CMK (cell line): ENCODE data around the gene STIMATE.

Experiments
- DNase-seq: peaks from one replicate; pipeline ENCODE4 v3.0.0-alpha.2; 2010; ENCODE audit warnings: low read depth

STIMATE gene

GRCh38 chr3:52893723-52894122 is 3.6 kb downstream of the STIMATE start:
- DNase-seq: no peak

GRCh38 chr3:52892625-52893311 is 4.6 kb downstream of the STIMATE start:
- DNase-seq: no peak

DNA sequence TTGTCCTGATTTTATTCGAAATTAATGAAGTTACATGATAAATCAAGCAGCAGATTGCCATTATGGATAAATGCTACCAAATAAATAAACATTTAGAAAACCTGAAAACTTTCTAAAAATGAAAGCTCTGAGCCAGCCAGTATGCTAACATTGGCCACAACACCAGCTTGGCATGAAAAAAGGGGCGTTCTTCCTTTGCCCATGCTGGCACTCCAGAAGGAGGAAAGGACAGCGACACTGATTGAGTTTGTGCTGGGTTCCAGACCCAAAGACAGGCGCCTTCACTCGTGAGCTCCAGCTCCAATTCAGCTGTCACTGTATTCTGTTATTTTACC is 5.1 kb downstream of the STIMATE start:
- DNase-seq: no peak

DNA sequence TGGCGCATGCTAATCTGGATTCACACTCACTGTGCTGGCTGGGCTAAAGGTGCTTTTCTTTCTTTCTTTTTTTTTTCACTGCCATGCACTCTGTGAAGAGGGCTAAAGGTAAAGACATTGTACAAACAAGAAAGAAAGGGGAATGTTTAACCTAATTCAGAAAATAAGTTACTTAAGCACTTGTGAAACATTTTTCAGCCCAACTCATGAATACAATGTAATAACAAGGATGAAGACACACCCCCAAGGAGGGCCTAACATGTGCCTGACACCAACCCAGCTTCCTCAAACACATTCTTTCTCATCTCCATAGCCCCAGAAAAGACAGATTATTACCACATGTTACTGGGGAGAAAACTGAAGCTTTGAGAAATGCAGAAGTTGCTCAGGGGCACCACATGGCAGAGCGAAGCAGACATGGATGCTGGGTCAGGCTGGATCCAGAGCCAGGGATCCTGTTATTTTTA is 5.7 kb downstream of the STIMATE start:
- no peak for DNase-seq

DNA sequence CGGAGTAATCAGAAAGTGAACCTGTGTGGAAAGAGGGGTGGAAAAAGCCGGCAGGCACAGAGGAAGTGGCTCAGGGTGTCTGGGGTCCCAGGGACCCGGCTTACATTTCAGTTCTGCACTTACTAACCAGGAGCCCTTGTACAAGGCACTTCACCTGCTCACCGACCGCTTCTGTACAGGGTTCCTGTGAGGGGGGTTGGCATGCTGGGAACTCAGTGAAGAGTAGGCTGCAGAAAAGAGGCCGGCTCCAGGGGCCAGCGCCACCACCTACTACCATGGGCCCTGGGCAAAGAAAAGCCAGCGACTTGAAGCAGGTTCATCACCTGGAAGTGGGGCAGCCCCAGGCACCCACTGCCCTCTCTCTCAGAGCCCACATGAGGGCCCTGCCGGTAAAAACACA is 6.2 kb downstream of the STIMATE start:
- DNase-seq: no peak

- DNase-seq: no peak
Observed at GRCh38 chr3:52890735-52891134, 6.6 kb downstream of the STIMATE start.

DNA sequence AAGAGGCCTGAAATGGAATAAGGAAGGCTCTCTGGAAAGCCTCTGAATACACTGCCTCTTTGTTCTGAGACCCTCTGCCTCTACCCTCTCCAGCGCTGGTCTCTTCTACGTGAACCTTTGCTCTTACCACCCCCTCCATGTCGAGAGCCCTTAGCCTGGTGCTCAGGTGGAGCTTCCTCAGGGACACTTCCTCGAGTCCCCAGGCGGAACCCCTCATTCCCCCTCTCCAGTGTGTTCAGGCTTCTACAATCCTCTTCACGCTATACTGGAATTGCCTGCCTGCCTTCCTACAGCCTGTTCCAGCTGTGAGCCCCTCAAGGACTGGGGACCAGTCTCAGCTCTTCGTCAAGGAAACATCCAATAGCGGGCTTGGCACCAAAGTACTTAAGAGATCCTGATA is 7.4 kb downstream of the STIMATE start:
- no peak for DNase-seq

DNA sequence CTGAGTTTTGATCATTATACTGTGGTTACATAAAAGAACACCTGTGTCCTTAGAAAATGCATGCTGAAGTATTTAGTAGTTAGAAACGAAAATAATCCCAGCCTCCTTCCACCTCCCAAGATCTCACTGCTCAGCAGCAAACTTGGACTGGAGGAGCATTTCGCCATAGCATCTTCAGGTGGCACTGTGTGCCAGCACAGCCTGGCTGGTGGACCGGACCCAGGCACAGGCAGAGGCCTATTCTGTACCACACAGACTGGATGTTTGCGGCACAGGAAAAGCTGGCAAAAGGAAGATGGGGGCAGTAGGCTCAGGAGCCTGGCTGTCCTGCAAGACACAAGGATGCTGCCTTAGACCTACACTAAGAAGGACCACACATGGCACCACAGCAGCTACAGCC is 10.2 kb downstream of the STIMATE start:
- DNase-seq: no peak

DNA sequence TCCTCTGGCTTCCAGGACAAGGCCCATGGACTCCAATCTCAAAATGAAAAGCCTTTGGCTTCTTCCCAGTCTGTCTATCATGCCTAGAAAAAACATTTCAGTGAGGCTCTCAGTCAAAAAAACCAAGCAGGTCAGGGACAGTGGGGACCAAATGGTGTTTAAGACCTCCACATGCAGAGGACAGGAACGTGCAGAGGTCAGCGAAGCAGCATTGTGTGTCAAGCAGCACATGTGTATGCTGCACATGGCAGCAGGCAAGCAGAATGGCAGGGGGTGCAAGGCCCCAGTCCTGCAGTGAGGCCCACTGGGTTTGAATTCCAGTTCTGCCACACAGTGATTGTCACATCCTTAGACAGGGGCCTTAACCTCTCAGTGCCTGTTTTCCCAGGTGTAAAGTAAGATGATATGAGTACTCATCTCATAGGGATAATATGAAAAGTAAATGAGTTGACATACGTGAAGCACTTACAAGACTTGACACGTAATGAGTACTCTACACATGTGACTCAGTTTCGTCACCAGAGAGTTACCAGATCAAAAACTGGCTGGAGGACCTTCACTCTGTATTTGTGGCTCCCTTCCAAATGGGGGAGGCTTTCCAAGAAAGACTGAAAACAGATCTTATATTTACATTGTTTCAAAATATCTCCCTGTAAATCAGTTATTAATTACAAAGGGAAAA is 11.2 kb downstream of the STIMATE start:
- no peak for DNase-seq

- DNase-seq: no peak
Observed at GRCh38 chr3:52882377-52882776, 15.0 kb downstream of the STIMATE start.

- DNase-seq: no peak
Observed at GRCh38 chr3:52881871-52882270, 15.5 kb downstream of the STIMATE start.

DNA sequence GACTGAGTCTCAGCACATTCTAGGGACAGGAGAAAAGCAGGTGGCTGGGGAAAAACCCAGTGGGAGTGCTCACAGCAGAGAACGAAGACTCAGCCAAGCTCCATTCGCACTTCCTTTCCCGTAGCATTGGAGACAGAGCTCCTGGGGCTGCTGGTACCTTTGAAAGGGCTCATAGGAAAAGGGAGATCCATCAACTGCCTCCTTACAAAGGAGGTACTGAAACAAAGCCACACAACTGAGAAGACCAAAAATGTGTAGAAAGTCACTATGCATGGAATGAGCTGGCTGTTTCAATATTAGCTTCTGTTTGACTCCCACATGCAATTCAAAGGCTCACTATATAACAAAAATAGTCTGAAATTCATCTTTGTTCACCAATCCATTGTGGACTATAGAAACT is 16.9 kb downstream of the STIMATE start:
- no peak for DNase-seq

GRCh38 chr3:52880047-52880446 is 17.3 kb downstream of the STIMATE start:
- DNase-seq: no peak

- DNase-seq: no peak
Observed at GRCh38 chr3:52879581-52879980, 17.8 kb downstream of the STIMATE start.

- no peak for DNase-seq
Observed at GRCh38 chr3:52879090-52879489, 18.3 kb downstream of the STIMATE start.

DNA sequence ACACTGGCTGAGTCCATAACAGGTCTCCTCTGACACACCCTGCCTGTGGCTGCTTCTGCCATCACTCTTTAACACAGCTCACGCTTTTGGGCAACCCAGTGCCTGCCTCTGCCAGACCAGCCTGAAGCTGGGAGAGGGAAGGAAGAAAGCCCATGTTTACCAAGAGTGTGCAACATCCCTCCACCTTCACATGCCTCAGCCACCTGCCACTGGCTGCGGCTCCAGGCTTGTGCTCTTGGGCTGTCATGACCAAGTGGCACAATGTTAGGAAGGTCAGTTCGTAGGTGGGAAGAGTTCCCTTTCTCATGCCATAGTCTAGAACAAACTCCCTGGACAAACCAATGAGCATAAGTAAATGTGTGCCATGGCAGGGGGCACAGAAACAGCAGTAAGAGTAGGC is 20.3 kb downstream of the STIMATE start:
- DNase-seq: no peak

- no peak for DNase-seq
Observed at GRCh38 chr3:52874864-52875587, 22.3 kb downstream of the STIMATE start.

DNA sequence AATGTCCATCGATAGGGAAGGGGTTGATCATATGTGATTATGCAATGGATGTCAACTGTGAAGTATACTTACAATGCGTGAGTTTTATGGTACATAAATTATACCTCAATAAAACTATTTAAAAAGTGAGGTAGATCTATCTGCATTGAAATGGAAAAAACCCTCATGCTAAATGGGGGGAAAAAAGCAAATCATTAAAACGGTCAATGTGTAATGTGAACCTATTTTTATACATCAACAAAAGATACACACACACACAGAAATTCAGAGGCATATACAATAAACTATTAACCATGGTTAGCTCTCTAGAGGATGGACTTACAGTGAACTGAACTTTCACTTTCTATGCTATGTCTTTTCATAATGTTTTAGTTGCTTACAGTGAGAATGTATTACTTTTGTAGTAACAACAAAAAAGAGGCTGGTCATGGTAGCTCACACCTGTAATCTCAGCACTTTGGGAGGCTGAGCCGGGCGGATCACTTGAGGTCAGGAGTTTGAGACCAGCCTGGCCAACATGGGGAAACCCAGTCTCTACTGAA is 23.1 kb downstream of the STIMATE start:
- DNase-seq: no peak

DNA sequence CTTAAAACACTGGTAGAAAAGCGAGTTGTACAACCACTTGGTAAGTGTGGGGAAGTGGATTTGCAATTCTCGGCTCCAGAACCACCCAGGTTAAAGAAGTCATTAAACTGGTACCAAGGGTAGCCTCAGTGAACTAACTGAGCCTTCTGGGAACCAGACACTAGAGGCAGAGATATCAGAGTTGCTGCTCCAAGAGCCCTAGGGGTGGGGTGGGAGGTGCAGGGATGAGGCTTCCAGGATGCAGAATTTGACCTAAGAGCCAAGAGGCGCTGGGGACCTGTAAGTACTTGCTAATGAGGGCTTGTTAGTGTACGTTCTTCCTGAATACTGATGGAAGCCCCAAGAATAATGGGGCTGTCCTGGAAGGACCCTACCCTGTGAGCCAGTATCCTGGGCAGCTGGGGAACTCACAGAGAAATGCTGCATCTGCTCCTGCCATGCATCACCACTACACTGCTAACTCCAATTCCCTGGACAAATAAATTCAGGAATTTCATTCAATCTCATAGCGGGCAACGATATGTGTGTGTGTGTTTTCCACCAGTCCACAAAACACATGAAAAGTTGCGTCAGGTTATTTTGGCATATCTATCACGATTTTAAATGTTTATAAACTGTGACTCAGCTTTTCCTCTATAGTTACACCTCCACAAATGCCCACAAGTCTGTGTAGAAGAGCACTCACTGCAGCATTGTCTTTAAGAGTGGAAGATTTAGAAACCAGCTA is 23.8 kb downstream of the STIMATE start:
- DNase-seq: no peak

- no peak for DNase-seq
Observed at GRCh38 chr3:52872245-52872644, 25.1 kb downstream of the STIMATE start.

GRCh38 chr3:52871761-52872160 is 25.6 kb downstream of the STIMATE start:
- no peak for DNase-seq

GRCh38 chr3:52870471-52870870 is 26.9 kb downstream of the STIMATE start:
- no peak for DNase-seq
